K562 (cell line): ENCODE measurements around the gene SCYL3. TPM values are rescaled to one million over a fixed set of nuclear protein-coding genes. Genes with fewer than 3 reads are reported as not detected.

Source experiments
- IRF2 ChIP-seq: sonication (generic); formaldehyde crosslinking; IDR thresholded peaks from 2 replicates; pipeline ENCODE4 v1.8.1; 2022; ENCODE audit warnings: mild to moderate bottlenecking, missing genetic modification reagents
- polyA plus RNA-seq, 8 experiments: library from polyadenylated mRNA; depleted of rRNA in 4 of 8; stranded (reverse) in 5 of 8; unstranded in 3 of 8; fragments of >200 nt; fragmentation: Nextera tagmentation in 2 of 8; fragmentation: Illumina TruSeq in 1 of 8; extraction: Ambion mirVana in 2 of 8; extraction: Trizol in 1 of 8; gene quantifications; 2 replicates each; pipeline versions ENCODE4 v1.2.1 to v1.2.3, GENCODE V29; 2011 to 2014; ENCODE audit warnings: inconsistent platforms in 1 of 8, missing spikeins in 1 of 8
- total RNA-seq, 7 experiments: library from RNA; depleted of rRNA in 6 of 7; stranded (reverse); fragments of >200 nt in 6 of 7; fragmentation: Illumina TruSeq in 2 of 7; extraction: Trizol in 2 of 7; gene quantifications; 2 replicates each; pipeline versions ENCODE4 v1.2.1 to v1.2.3, GENCODE V29; 2011 to 2021; ENCODE audit warnings: low replicate concordance in 1 of 7
- TF ChIP-seq, protein P1 (sequence below), 2 experiments: fragments of 450-650 bp; formaldehyde crosslinking in 1 of 2; IDR thresholded peaks; 2 replicates each; pipeline versions ENCODE4 v1.4.0 to v1.6.1; 2014 to 2020; ENCODE audit warnings: mild to moderate bottlenecking in 2 of 2, borderline replicate concordance in 1 of 2, low read depth in 1 of 2

Gene SCYL3
- total and polyA plus RNA-seq, 9 of the 15 experiments (the other 6 are each of a cell fraction or from before 2014, with no cell fraction given): 3.6 to 11.4 (median 7.1) TPM

DNA sequence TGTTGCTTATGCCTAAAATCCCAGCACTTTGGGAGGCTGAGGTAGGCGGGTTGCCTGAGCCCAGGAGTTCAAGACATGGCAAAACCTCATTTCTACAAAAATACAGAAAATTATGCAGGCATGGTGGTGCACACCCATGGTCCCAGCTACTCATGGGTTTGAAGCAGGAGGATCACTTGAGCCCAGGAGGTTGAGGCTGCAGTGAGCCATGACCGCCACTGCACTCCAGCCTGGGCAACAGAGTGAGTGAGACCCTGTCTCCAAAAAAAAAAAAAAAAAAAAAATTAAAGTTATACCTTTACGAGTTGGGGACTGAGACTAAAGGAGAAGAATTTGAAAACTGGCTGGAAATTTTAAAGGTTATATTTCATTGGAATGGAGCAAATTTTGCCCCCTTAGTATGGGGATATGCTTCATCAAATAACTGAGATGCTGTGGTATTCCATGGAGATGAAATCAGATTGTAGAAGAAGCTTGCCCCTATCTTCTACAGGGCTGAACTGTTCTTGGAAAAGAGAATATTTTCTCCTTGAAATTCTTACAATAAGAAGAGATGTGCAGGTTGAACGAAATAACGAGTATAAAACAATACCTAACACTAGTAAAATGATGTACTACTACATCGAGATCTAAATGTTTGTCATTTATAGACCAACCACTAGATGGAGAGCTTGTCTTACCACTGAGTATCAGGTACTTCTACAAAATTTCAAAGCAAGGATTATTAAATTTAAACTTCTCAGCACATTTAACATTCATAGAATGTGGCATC is 34.9 kb upstream of the SCYL3 start (continued):
- TF ChIP-seq, protein P1, sequence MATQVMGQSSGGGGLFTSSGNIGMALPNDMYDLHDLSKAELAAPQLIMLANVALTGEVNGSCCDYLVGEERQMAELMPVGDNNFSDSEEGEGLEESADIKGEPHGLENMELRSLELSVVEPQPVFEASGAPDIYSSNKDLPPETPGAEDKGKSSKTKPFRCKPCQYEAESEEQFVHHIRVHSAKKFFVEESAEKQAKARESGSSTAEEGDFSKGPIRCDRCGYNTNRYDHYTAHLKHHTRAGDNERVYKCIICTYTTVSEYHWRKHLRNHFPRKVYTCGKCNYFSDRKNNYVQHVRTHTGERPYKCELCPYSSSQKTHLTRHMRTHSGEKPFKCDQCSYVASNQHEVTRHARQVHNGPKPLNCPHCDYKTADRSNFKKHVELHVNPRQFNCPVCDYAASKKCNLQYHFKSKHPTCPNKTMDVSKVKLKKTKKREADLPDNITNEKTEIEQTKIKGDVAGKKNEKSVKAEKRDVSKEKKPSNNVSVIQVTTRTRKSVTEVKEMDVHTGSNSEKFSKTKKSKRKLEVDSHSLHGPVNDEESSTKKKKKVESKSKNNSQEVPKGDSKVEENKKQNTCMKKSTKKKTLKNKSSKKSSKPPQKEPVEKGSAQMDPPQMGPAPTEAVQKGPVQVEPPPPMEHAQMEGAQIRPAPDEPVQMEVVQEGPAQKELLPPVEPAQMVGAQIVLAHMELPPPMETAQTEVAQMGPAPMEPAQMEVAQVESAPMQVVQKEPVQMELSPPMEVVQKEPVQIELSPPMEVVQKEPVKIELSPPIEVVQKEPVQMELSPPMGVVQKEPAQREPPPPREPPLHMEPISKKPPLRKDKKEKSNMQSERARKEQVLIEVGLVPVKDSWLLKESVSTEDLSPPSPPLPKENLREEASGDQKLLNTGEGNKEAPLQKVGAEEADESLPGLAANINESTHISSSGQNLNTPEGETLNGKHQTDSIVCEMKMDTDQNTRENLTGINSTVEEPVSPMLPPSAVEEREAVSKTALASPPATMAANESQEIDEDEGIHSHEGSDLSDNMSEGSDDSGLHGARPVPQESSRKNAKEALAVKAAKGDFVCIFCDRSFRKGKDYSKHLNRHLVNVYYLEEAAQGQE (IDR thresholded peaks at IDR 0.05; ENCODE audit: borderline replicate concordance): peak; percentile 77; the same call in 1 of the 2 replicates
- TF ChIP-seq, protein P1 (CRISPR knock-in tag; IDR thresholded peaks at IDR 0.05; ENCODE audit: low read depth): no peak
- TF ChIP-seq IRF2 (CRISPR knock-in tag): no peak
- TF ChIP-seq, all 486 proteins: peak for 10
